Endodermal cell (in vitro differentiated cells): Measurements from ENCODE around the gene GPLD1. TPM values are rescaled to one million over a fixed set of nuclear protein-coding genes. Genes with fewer than 3 reads are reported as not detected.
"Not testable (repeated sequence)": the region's sequence is repeated elsewhere in the genome, so short reads cannot be mapped to it uniquely, and the experiment has no call there.

ENCODE experiments used
- DNase-seq: peaks from one replicate; pipeline ENCODE4 v3.0.0-alpha.2; 2017
- H3K27ac ChIP-seq: 2 replicates; pipeline ENCODE4 v1.5.1; 2013; ENCODE audit warnings: mild to moderate bottlenecking, low read depth, low read length, moderate library complexity
- H3K27me3 ChIP-seq: 2 replicates; pipeline ENCODE4 v1.6.1; 2013; ENCODE audit warnings: mild to moderate bottlenecking, low read length, moderate library complexity; ENCODE audit not compliant: insufficient read depth, control insufficient read depth, poor library complexity, severe bottlenecking
- H3K36me3 ChIP-seq: 2 replicates; pipeline ENCODE4 v1.7.0; 2013; ENCODE audit warnings: mild to moderate bottlenecking, low read length, moderate library complexity; ENCODE audit not compliant: control insufficient read depth, insufficient read depth
- H3K4me1 ChIP-seq: one replicate; pipeline ENCODE4 v1.7.0; 2013; ENCODE audit warnings: low read length; ENCODE audit not compliant: control insufficient read depth, insufficient read depth
- H3K4me3 ChIP-seq: 2 replicates; pipeline ENCODE4 v1.5.1; 2013; ENCODE audit warnings: mild to moderate bottlenecking, low read length, moderate library complexity
- H3K9ac ChIP-seq: 2 replicates; pipeline ENCODE4 v1.6.1; 2013; ENCODE audit warnings: mild to moderate bottlenecking, low read length, moderate library complexity; ENCODE audit not compliant: poor library complexity, severe bottlenecking; ENCODE audit errors: extremely low read depth
- H3K9me3 ChIP-seq: 2 replicates; pipeline ENCODE4 v1.6.1; 2013; ENCODE audit warnings: mild to moderate bottlenecking, low read length, moderate library complexity; ENCODE audit not compliant: control insufficient read depth
- H3K27ac Mint-ChIP-seq: 2 replicates; pipeline ENCODE4 v1.8.0; 2020; ENCODE audit warnings: mixed read lengths
- H3K27me3 Mint-ChIP-seq: 2 replicates; pipeline ENCODE4 v1.8.0; 2021; ENCODE audit warnings: mild to moderate bottlenecking, mixed read lengths; ENCODE audit not compliant: insufficient read depth
- H3K36me3 Mint-ChIP-seq: 2 replicates; pipeline ENCODE4 v1.8.0; 2020; ENCODE audit warnings: low read depth, mixed read lengths
- H3K4me1 Mint-ChIP-seq: 2 replicates; pipeline ENCODE4 v1.8.0; 2020; ENCODE audit warnings: mixed read lengths
- H3K4me3 Mint-ChIP-seq: 2 replicates; pipeline ENCODE4 v1.8.0; 2020; ENCODE audit warnings: mild to moderate bottlenecking, moderate library complexity, mixed read lengths
- H3K9me3 Mint-ChIP-seq: 2 replicates; pipeline ENCODE4 v1.8.0; 2020; ENCODE audit warnings: mild to moderate bottlenecking, mixed read lengths
- WGBS, 2 experiments: methylation state at CpG; one replicate each; pipeline versions ENCODE4 v1.1.5 to v1.1.7; 2013; ENCODE audit warnings: missing lambda C conversion rate in 2 of 2, mixed read lengths in 1 of 2; ENCODE audit not compliant: insufficient coverage in 1 of 2, insufficient read length in 1 of 2; 5-methylcytosine and 5-hydroxymethylcytosine counted together
- total RNA-seq, 2 donors: library from RNA; stranded (reverse); fragmentation: NEBNext Ultra II Directional in 1 of 2; extraction: Animal tissue kit (Norgen Biotek cat#: 25700) in 1 of 2; gene quantifications; 2 replicates in 1 of 2; 3 replicates in 1 of 2; pipeline ENCODE4 v1.2.1, GENCODE V29; 2021
- TF ChIP-seq, protein P1 (sequence below): fragments of 200-600 bp; sonication (generic); conservative IDR thresholded peaks from 2 replicates; pipeline ENCODE4 v1.5.0; 2021; ENCODE audit warnings: antibody characterized with exemption, mild to moderate bottlenecking

Gene GPLD1
- total RNA-seq, 2 donors from 2014 or later, result 5.3 to 7.5 TPM

- H3K4me1 ChIP-seq, result no peaks in the 10 kb centered on the region
- no peaks in the 10 kb centered on the region for H3K27me3 ChIP-seq
- TF ChIP-seq, protein P1, sequence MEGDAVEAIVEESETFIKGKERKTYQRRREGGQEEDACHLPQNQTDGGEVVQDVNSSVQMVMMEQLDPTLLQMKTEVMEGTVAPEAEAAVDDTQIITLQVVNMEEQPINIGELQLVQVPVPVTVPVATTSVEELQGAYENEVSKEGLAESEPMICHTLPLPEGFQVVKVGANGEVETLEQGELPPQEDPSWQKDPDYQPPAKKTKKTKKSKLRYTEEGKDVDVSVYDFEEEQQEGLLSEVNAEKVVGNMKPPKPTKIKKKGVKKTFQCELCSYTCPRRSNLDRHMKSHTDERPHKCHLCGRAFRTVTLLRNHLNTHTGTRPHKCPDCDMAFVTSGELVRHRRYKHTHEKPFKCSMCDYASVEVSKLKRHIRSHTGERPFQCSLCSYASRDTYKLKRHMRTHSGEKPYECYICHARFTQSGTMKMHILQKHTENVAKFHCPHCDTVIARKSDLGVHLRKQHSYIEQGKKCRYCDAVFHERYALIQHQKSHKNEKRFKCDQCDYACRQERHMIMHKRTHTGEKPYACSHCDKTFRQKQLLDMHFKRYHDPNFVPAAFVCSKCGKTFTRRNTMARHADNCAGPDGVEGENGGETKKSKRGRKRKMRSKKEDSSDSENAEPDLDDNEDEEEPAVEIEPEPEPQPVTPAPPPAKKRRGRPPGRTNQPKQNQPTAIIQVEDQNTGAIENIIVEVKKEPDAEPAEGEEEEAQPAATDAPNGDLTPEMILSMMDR, result no peak
- Mint-ChIP-seq H3K9me3 (peaks cover 14% of the 10 kb centered on the region), H3K27ac (peak within 1 kb of the TSS; percentile 90), H3K4me3 (peak within 1 kb of the TSS; percentile 94), H3K36me3 (peaks cover 29% of the 10 kb centered on the region), H3K27me3 (no peaks in the 10 kb centered on the region), H3K4me1 (peaks cover 45% of the 10 kb centered on the region)
- no peak within 1 kb of the TSS for H3K27ac ChIP-seq
- H3K9ac ChIP-seq, result peak within 1 kb of the TSS; percentile 86
- peak within 1 kb of the TSS; percentile 97 for H3K4me3 ChIP-seq
- WGBS, 2 experiments, result 1 to 2% methylated on average over 30 to 63 of the region's 63 CpGs
- peak; percentile 94 for DNase-seq
- H3K36me3 ChIP-seq, result peaks cover 34% of the 10 kb centered on the region
- H3K9me3 ChIP-seq, result peaks cover 8% of the 10 kb centered on the region
These were observed 86.5 kb downstream of the GPLD1 start, which contains the start of gene MRS2 for GRCh38 chr6:24402697-24403500. Gene MRS2 (plus strand): TSS chr6:24402936. CDS start chr6:24403047, 111 bp downstream.

DNA sequence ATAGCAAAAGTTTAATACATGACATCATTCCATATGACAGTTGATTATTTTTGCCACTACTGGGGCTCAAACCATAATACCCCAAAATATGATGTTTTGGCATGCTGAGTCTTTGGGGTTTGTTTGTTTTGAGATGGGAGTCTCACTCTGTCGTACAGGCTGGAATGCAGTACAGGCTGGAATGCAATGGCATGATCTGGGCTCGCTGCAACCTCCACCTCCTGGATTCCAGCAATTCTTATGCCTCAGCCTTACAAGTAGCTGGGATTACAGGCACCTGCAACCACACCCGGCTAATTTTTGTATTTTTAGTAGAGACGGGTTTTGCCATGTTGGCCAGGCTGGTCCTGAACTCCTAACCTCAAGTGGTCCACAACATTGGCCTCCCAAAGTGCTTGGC, 87.9 kb downstream of the GPLD1 start:
- H3K27me3 ChIP-seq, result no peaks in the 10 kb centered on the region
- Mint-ChIP-seq H3K36me3 (peaks cover 35% of the 10 kb centered on the region), H3K27ac (peak overlapping the region; percentile 90), H3K9me3 (peaks cover 28% of the 10 kb centered on the region), H3K27me3 (no peaks in the 10 kb centered on the region), H3K4me1 (peaks cover 50% of the 10 kb centered on the region), H3K4me3 (peak overlapping the region; percentile 94)
- no peak overlapping the region for H3K9ac ChIP-seq
- no peak overlapping the region for H3K27ac ChIP-seq
- TF ChIP-seq, protein P1, result no peak
- H3K9me3 ChIP-seq, result peaks cover 23% of the 10 kb centered on the region
- H3K4me3 ChIP-seq, result peak overlapping the region; percentile 97
- peak; percentile 68 for DNase-seq
- 62 to 67% methylated on average over 3 to 4 of the region's 4 CpGs for WGBS, 2 experiments
- peaks cover 21% of the 10 kb centered on the region for H3K36me3 ChIP-seq
- H3K4me1 ChIP-seq, result no peaks in the 10 kb centered on the region

GRCh38 chr6:24400045-24401039, 89.0 kb downstream of the GPLD1 start:
- not testable (repeated sequence) for H3K27me3 ChIP-seq, H3K4me1 ChIP-seq, H3K27me3 Mint-ChIP-seq
- H3K9me3 Mint-ChIP-seq, result peaks cover 35% of the 10 kb centered on the region
- Histone ChIP-seq H3K9ac (peak overlapping the region; percentile 48), H3K36me3 (peaks cover 12% of the 10 kb centered on the region), H3K4me3 (peak overlapping the region; percentile 48), H3K9me3 (peaks cover 32% of the 10 kb centered on the region), H3K27ac (peak overlapping the region; percentile 16)
- peak; percentile 77 for DNase-seq
- H3K36me3 Mint-ChIP-seq, result peaks cover 33% of the 10 kb centered on the region
- peaks cover 48% of the 10 kb centered on the region for H3K4me1 Mint-ChIP-seq
- peak overlapping the region; percentile 98 for H3K27ac Mint-ChIP-seq
- WGBS, 2 experiments, result 3 to 4% methylated on average over 3 to 17 of the region's 17 CpGs
- peak overlapping the region; percentile 49 for H3K4me3 Mint-ChIP-seq
